Endothelial cell of umbilical vein (primary cell): ENCODE results near the gene DEXI. TPM values are rescaled to one million over a fixed set of nuclear protein-coding genes. Genes with fewer than 3 reads are reported as not detected.

Experiments
- BruUV-seq: library from RNA; stranded (reverse); fragments of 400-500 nt; replicated peaks from 2 replicates; lab custom pipeline; 2021; lab: Mats Ljungman, UMichigan
- CTCF ChIA-PET: fragments of 300-600, 350-600 bp; sonication (Branson Sonifier 250); formaldehyde crosslinking; loops from one replicate; lab custom pipeline; 2021; ENCODE audit warnings: antibody characterized with exemption, inconsistent platforms; lab: Charles Lee
- POLR2A ChIA-PET: fragments of 300-600, 350-600 bp; sonication (Branson Sonifier 250); formaldehyde crosslinking; loops from one replicate; lab custom pipeline; 2021; ENCODE audit warnings: antibody characterized with exemption, inconsistent platforms; lab: Charles Lee
- DNase-seq: peaks from one replicate; pipeline ENCODE4 v3.0.0-alpha.2; 2011; ENCODE audit warnings: low read depth, low spot score
- FAIRE-seq: peaks from 2 replicates; lab custom pipeline; 2011; peaks lifted over from hg19 to GRCh38; lab: Jason Lieb, UNC
- H2AFZ ChIP-seq: 2 replicates; pipeline ENCODE4 v1.6.0; 2012; ENCODE audit warnings: low read depth, low read length, control low read depth, inconsistent platforms
- H3K27ac ChIP-seq: 2 replicates; pipeline ENCODE4 v1.5.1; 2011; ENCODE audit warnings: low read depth, mild to moderate bottlenecking, control low read depth, low read length, moderate library complexity; ENCODE audit not compliant: insufficient read depth
- H3K27me3 ChIP-seq, 2 experiments: 2 replicates each; pipeline versions ENCODE4 v1.6.0 to v1.6.1; 2011; ENCODE audit warnings: low read length in 2 of 2, mixed read lengths in 1 of 2; ENCODE audit not compliant: control insufficient read depth in 2 of 2, insufficient read depth in 2 of 2
- H3K36me3 ChIP-seq, 2 experiments: 2 replicates in 1 of 2; 3 replicates in 1 of 2; pipeline ENCODE4 v1.5.1; 2011; ENCODE audit warnings: low read length in 2 of 2, mild to moderate bottlenecking in 1 of 2, moderate library complexity in 1 of 2; ENCODE audit not compliant: control insufficient read depth in 2 of 2, insufficient read depth in 2 of 2; ENCODE audit errors: extremely low read depth in 1 of 2
- H3K4me1 ChIP-seq: 3 replicates; pipeline ENCODE4 v1.5.1; 2011; ENCODE audit warnings: mild to moderate bottlenecking, low read length; ENCODE audit not compliant: control insufficient read depth, insufficient read depth; ENCODE audit errors: extremely low read depth
- H3K4me2 ChIP-seq: 2 replicates; pipeline ENCODE4 v1.6.1; 2011; ENCODE audit warnings: low read length, control low read depth, mixed read lengths; ENCODE audit not compliant: insufficient read depth
- H3K4me3 ChIP-seq, 3 experiments: fragments of 200-600 bp in 1 of 3; sonication (generic), shearing (Covaris generic) in 1 of 3; replicated peaks in 1 of 3; 2 replicates each; pipeline ENCODE4 v1.5.1; 2011 to 2016; ENCODE audit warnings: control low read depth in 3 of 3, low read length in 3 of 3, mild to moderate bottlenecking in 2 of 3, inconsistent platforms in 1 of 3, low read depth in 1 of 3, moderate library complexity in 1 of 3; ENCODE audit not compliant: insufficient read depth in 1 of 3
- H3K79me2 ChIP-seq: 2 replicates; pipeline ENCODE4 v1.6.0; 2012; ENCODE audit warnings: low read length, inconsistent platforms; ENCODE audit not compliant: control insufficient read depth, insufficient read depth
- H3K9ac ChIP-seq: replicated peaks from 2 replicates; pipeline ENCODE3; 2011; ENCODE audit warnings: low read length, control low read depth; ENCODE audit not compliant: insufficient read depth; ENCODE audit errors: extremely low read depth
- H3K9me1 ChIP-seq: replicated peaks from 3 replicates; pipeline ENCODE4 v1.6.0; 2011; ENCODE audit warnings: mild to moderate bottlenecking, low read length; ENCODE audit not compliant: control insufficient read depth, insufficient read depth; ENCODE audit errors: extremely low read depth
- H3K9me3 ChIP-seq: replicated peaks from 2 replicates; pipeline ENCODE4 v1.5.1; 2012; ENCODE audit warnings: low read length, inconsistent platforms; ENCODE audit not compliant: control insufficient read depth, insufficient read depth
- H4K20me1 ChIP-seq: replicated peaks from 2 replicates; pipeline ENCODE3; 2011; ENCODE audit warnings: mild to moderate bottlenecking, low read length; ENCODE audit not compliant: control insufficient read depth, insufficient read depth; ENCODE audit errors: extremely low read depth
- EZH2 ChIP-seq: IDR thresholded peaks from 2 replicates; pipeline ENCODE4 v1.6.1; 2012; ENCODE audit warnings: borderline replicate concordance, low read depth, mild to moderate bottlenecking, moderate library complexity, low read length, inconsistent platforms; ENCODE audit not compliant: severe bottlenecking
- FOS ChIP-seq: IDR thresholded peaks from 2 replicates; pipeline ENCODE4 v1.6.1; 2011; ENCODE audit warnings: mild to moderate bottlenecking, low read length, moderate library complexity, borderline replicate concordance; ENCODE audit not compliant: insufficient read depth
- MAX ChIP-seq: IDR thresholded peaks from 2 replicates; pipeline ENCODE4 v1.6.1; 2011; ENCODE audit not compliant: insufficient read depth, insufficient read length
- dilution Hi-C: fragments of 300-500 bp; cut with MboI; formaldehyde crosslinking; loops from one replicate; pipeline ENCODE4 v1.15.0; 2019; ENCODE audit warnings: low sequenced_read_pairs; ENCODE audit not compliant: extremely low pct_ligation_motif_present
- intact Hi-C: fragments of 100-400 bp; cut with micrococcal nuclease; formaldehyde crosslinking; loops from one replicate; pipeline ENCODE4 v1.10.0; 2022
- polyA plus RNA-seq, 4 experiments: library from polyadenylated mRNA; depleted of rRNA in 3 of 4; stranded (reverse) in 3 of 4; unstranded in 1 of 4; fragments of >200 nt; gene quantifications; 2 replicates each; pipeline versions ENCODE4 v1.2.1 to v1.2.3, GENCODE V29; 2011 to 2012; ENCODE audit warnings: missing spikeins in 1 of 4
- total RNA-seq: library from RNA; stranded (reverse); gene quantifications from 2 replicates; pipeline ENCODE4 v1.2.3, GENCODE V29; 2021
- TF ChIP-seq, protein P1 (sequence below), 2 donors: IDR thresholded peaks; 1 replicate in 1 of 2; 2 replicates in 1 of 2; pipeline ENCODE4 v1.5.1; 2011; ENCODE audit warnings: low read length in 2 of 2, mild to moderate bottlenecking in 2 of 2, moderate library complexity in 2 of 2, control low read depth in 1 of 2, inconsistent platforms in 1 of 2, low read depth in 1 of 2; ENCODE audit not compliant: insufficient read depth in 1 of 2; ENCODE audit errors: extremely low read depth in 1 of 2

Gene DEXI
- total and polyA plus RNA-seq, 2 donors (not counting 3 experiments of a cell fraction or from before 2014, with no cell fraction given): 32.8 to 69.5 TPM

GRCh38 chr16:10972108-10972818 is 30.0 kb upstream of the DEXI start:
- H3K4me2 ChIP-seq: no peak overlapping the region
- no peaks in the 10 kb centered on the region for H3K9me1 ChIP-seq
- H3K36me3 ChIP-seq: peaks cover 0 to 7% of the 10 kb centered on the region in 2 experiments
- dilution Hi-C loops: no loop called here
- no peak overlapping the region for H2AFZ ChIP-seq
- no peak overlapping the region for H3K27ac ChIP-seq
- no peak for FAIRE-seq
- no peak for DNase-seq
- no TSS peak for BruUV-seq
- H3K4me1 ChIP-seq: no peaks in the 10 kb centered on the region
- no peaks in the 10 kb centered on the region for H4K20me1 ChIP-seq
- TF ChIP-seq FOS (no peak), EZH2 (no peak)
- H3K9me3 ChIP-seq: no peaks in the 10 kb centered on the region
- ChIA-PET POLR2A (no interaction called here), CTCF (interaction anchor here (1.3 to 12.3 kb wide), 4 partner anchors 128 to 384 kb away, joined by 8 to 347 read pairs (median 18); partner anchors contain the start of gene SOCS1)
- H3K4me3 ChIP-seq: no peak overlapping the region
- intact Hi-C loops: loop anchor here (5.0 kb wide), 1 partner anchor 130 kb away; no protein-coding TSS in a partner anchor
- no peaks in the 10 kb centered on the region for H3K27me3 ChIP-seq
- no peak overlapping the region for H3K9ac ChIP-seq
- no peaks in the 10 kb centered on the region for H3K79me2 ChIP-seq

DNA sequence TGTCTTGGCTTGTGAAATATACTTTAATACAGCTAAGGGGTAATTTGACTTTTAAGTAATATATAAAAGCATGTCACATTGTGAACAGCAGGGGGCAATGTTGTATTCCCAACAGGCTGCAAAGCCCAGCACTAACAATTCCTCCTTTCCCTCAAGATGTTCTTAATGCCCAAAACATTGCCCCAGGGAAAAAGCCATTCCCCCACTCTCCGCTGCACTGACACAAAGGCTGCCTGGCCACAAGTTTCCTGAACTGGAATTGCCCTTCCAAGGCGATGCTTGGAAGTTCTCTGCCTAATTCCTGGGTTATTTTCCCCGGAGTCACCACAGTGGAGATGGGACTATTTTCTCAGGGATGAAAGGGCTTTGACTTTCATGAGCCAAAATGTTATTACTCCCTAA is 29.3 kb upstream of the DEXI start:
- Histone ChIP-seq H3K9me1 (no peaks in the 10 kb centered on the region), H3K27ac (no peak overlapping the region), H3K4me3 (no peak overlapping the region), H3K9me3 (no peaks in the 10 kb centered on the region), H3K36me3 (peaks cover 0 to 7% of the 10 kb centered on the region in 2 experiments), H4K20me1 (no peaks in the 10 kb centered on the region), H3K27me3 (no peaks in the 10 kb centered on the region), H2AFZ (no peak overlapping the region), H3K79me2 (no peaks in the 10 kb centered on the region), H3K4me1 (no peaks in the 10 kb centered on the region), H3K4me2 (no peak overlapping the region), H3K9ac (no peak overlapping the region)
- TF ChIP-seq, protein P1, sequence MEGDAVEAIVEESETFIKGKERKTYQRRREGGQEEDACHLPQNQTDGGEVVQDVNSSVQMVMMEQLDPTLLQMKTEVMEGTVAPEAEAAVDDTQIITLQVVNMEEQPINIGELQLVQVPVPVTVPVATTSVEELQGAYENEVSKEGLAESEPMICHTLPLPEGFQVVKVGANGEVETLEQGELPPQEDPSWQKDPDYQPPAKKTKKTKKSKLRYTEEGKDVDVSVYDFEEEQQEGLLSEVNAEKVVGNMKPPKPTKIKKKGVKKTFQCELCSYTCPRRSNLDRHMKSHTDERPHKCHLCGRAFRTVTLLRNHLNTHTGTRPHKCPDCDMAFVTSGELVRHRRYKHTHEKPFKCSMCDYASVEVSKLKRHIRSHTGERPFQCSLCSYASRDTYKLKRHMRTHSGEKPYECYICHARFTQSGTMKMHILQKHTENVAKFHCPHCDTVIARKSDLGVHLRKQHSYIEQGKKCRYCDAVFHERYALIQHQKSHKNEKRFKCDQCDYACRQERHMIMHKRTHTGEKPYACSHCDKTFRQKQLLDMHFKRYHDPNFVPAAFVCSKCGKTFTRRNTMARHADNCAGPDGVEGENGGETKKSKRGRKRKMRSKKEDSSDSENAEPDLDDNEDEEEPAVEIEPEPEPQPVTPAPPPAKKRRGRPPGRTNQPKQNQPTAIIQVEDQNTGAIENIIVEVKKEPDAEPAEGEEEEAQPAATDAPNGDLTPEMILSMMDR (IDR thresholded peaks at IDR 0.05; ENCODE audit: extremely low read depth in 1 of 2, insufficient read depth in 1 of 2, low read depth in 1 of 2, low read length in 2 of 2): peak; percentile 56 to 57
- TF ChIP-seq MAX (no peak), FOS (no peak)
- DNase-seq: peak; percentile 73
- no TSS peak for BruUV-seq
- intact Hi-C loops (loop anchor here (1.0 to 5.0 kb wide), 3 partner anchors 131 to 385 kb away; no protein-coding TSS in a partner anchor), dilution Hi-C loops (no loop called here)
- POLR2A ChIA-PET: interaction anchor here (1.2 kb wide), 1 partner anchor 284 kb away, joined by 9 read pairs; the partner anchor contains the start of gene SOCS1
- CTCF ChIA-PET: interaction anchor here (0.5 to 12.3 kb wide), 42 partner anchors 9 to 561 kb away, joined by 3 to 347 read pairs (median 4); partner anchors contain the start of genes CLEC16A, SOCS1 and TNP2
- peak; percentile 82 for FAIRE-seq
